Keratinocyte (primary cell): ENCODE measurements around the gene GRM7. TPM values are rescaled to one million over a fixed set of nuclear protein-coding genes. Genes with fewer than 3 reads are reported as not detected.

ENCODE experiments used
- DNase-seq: peaks from one replicate; pipeline ENCODE4 v3.0.0-alpha.2; 2011; ENCODE audit warnings: low read depth, missing footprints, low spot score
- FAIRE-seq: peaks from 2 replicates; lab custom pipeline; 2011; peaks lifted over from hg19 to GRCh38; lab: Jason Lieb, UNC
- H2AFZ ChIP-seq: 2 replicates; pipeline ENCODE4 v1.6.0; 2012; ENCODE audit warnings: low read length, control low read depth, inconsistent platforms; ENCODE audit not compliant: control insufficient read depth
- H3K27ac ChIP-seq: 2 replicates; pipeline ENCODE4 v1.5.1; 2011; ENCODE audit warnings: low read length; ENCODE audit not compliant: control insufficient read depth, insufficient read depth
- H3K27me3 ChIP-seq: 3 replicates; pipeline ENCODE4 v1.6.0; 2011; ENCODE audit warnings: low read length; ENCODE audit not compliant: control insufficient read depth, insufficient read depth; ENCODE audit errors: extremely low read depth
- H3K36me3 ChIP-seq, 2 experiments: 2 replicates in 1 of 2; 3 replicates in 1 of 2; pipeline ENCODE4 v1.5.1; 2011; ENCODE audit warnings: low read length in 2 of 2, mild to moderate bottlenecking in 1 of 2; ENCODE audit not compliant: control insufficient read depth in 2 of 2, insufficient read depth in 2 of 2; ENCODE audit errors: extremely low read depth in 1 of 2
- H3K4me1 ChIP-seq: 3 replicates; pipeline ENCODE4 v1.5.1; 2011; ENCODE audit warnings: low read length; ENCODE audit not compliant: control insufficient read depth, insufficient read depth; ENCODE audit errors: extremely low read depth
- H3K4me2 ChIP-seq: 3 replicates; pipeline ENCODE4 v1.6.0; 2011; ENCODE audit warnings: low read depth, low read length; ENCODE audit not compliant: control insufficient read depth, insufficient read depth; ENCODE audit errors: extremely low read depth
- H3K4me3 ChIP-seq, 3 experiments: fragments of 200-600 bp in 1 of 3; sonication (generic) in 1 of 3; 2 replicates in 2 of 3; 3 replicates in 1 of 3; pipeline ENCODE4 v1.5.1; 2011 to 2016; ENCODE audit warnings: low read length in 3 of 3, mild to moderate bottlenecking in 3 of 3, control low read depth in 2 of 3, inconsistent platforms in 1 of 3, low read depth in 1 of 3, mixed read lengths in 1 of 3, mixed run types in 1 of 3, moderate library complexity in 1 of 3; ENCODE audit not compliant: control insufficient read depth in 2 of 3, insufficient read depth in 2 of 3; ENCODE audit errors: extremely low read depth in 1 of 3
- H3K79me2 ChIP-seq: 2 replicates; pipeline ENCODE4 v1.6.0; 2012; ENCODE audit warnings: low read length; ENCODE audit not compliant: control insufficient read depth, insufficient read depth
- H3K9ac ChIP-seq: 3 replicates; pipeline ENCODE4 v1.6.0; 2011; ENCODE audit warnings: low read length; ENCODE audit not compliant: control insufficient read depth, insufficient read depth; ENCODE audit errors: extremely low read depth
- H3K9me1 ChIP-seq: 3 replicates; pipeline ENCODE4 v1.6.0; 2011; ENCODE audit warnings: low read length; ENCODE audit not compliant: control insufficient read depth, insufficient read depth; ENCODE audit errors: extremely low read depth
- H3K9me3 ChIP-seq: 2 replicates; pipeline ENCODE4 v1.5.1; 2012; ENCODE audit warnings: low read depth, low read length; ENCODE audit not compliant: control insufficient read depth
- H4K20me1 ChIP-seq: 3 replicates; pipeline ENCODE4 v1.6.0; 2011; ENCODE audit warnings: low read length; ENCODE audit not compliant: control insufficient read depth, insufficient read depth; ENCODE audit errors: extremely low read depth
- CTCF ChIP-seq, 3 experiments: IDR thresholded peaks in 1 of 3; conservative IDR thresholded peaks in 1 of 3; optimal IDR thresholded peaks in 1 of 3; 2 replicates in 2 of 3; 3 replicates in 1 of 3; pipeline versions ENCODE3 to v1.5.1; 2011; ENCODE audit warnings: low read length in 3 of 3, mild to moderate bottlenecking in 3 of 3, moderate library complexity in 2 of 3, control low read depth in 1 of 3, inconsistent platforms in 1 of 3; ENCODE audit not compliant: insufficient read depth in 2 of 3; ENCODE audit errors: extremely low read depth in 1 of 3
- EZH2 ChIP-seq: IDR thresholded peaks from one replicate; pipeline ENCODE4 v1.6.1; 2012; ENCODE audit warnings: inconsistent platforms, mild to moderate bottlenecking, low read length, moderate library complexity
- dilution Hi-C: fragments of 300-500 bp; cut with MboI; formaldehyde crosslinking; loops from one replicate; pipeline ENCODE4 v1.7.0; 2020; ENCODE audit warnings: low sequenced_read_pairs; ENCODE audit not compliant: extremely low pct_ligation_motif_present
- polyA plus RNA-seq, 5 experiments: library from polyadenylated mRNA; depleted of rRNA in 3 of 5; stranded (reverse) in 3 of 5; stranded (forward) in 1 of 5; unstranded in 1 of 5; fragments of >200 nt; gene quantifications; 1 replicate in 1 of 5; 2 replicates in 3 of 5; 3 replicates in 1 of 5; pipeline versions ENCODE4 v1.2.1 to v1.2.3, GENCODE V29; 2011 to 2012; ENCODE audit warnings: missing spikeins in 2 of 5, low read depth in 1 of 5, low replicate concordance in 1 of 5

The GRM7 gene
- polyA plus RNA-seq, 1 donor (not counting 4 experiments of a cell fraction or from before 2014, with no cell fraction given) = not detected

DNA sequence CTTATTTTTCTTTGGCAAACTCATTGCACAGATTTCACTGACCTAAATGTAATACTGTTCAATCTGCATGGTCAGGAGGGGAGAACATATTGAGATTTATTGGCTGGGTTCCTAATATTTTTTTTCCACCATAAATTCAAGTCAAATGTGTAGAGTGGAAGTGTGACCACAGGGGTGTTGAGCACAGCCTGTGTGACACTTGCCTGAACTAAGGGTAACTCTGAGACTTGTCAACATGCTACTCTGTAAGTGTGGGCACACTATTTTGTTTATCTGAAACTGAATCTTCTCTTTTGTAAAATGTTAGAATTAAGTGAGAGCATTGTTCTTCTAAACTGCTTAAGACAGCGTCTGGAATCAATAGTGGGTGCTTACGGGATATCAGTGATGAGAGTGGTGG lies 516.2 kb downstream of the GRM7 start:
- Histone ChIP-seq H3K4me3 (no peak overlapping the region), H3K9ac (no peak overlapping the region), H2AFZ (no peak overlapping the region), H4K20me1 (no peaks in the 10 kb centered on the region), H3K36me3 (no peaks in the 10 kb centered on the region), H3K9me3 (no peaks in the 10 kb centered on the region), H3K4me2 (no peak overlapping the region), H3K9me1 (no peaks in the 10 kb centered on the region), H3K27ac (no peak overlapping the region), H3K27me3 (no peaks in the 10 kb centered on the region), H3K79me2 (no peaks in the 10 kb centered on the region), H3K4me1 (no peaks in the 10 kb centered on the region)
- FAIRE-seq (no peak), DNase-seq (no peak)
- dilution Hi-C loops = no loop called here
- TF ChIP-seq EZH2 (no peak), CTCF (optimal IDR thresholded peaks at IDR 0.05 in 1 of 3, IDR thresholded peaks at IDR 0.05 in 1 of 3, conservative IDR thresholded peaks at IDR 0.05 in 1 of 3; ENCODE audit: extremely low read depth in 1 of 3, insufficient read depth in 2 of 3, low read length in 3 of 3) (no peak)

- no peak for DNase-seq
- dilution Hi-C loops = no loop called here
- Histone ChIP-seq H3K9ac (no peak overlapping the region), H3K27me3 (no peaks in the 10 kb centered on the region), H3K79me2 (no peaks in the 10 kb centered on the region), H3K4me1 (no peaks in the 10 kb centered on the region), H3K27ac (no peak overlapping the region), H2AFZ (no peak overlapping the region), H3K4me2 (no peak overlapping the region), H3K9me1 (no peaks in the 10 kb centered on the region), H3K4me3 (no peak overlapping the region), H3K36me3 (no peaks in the 10 kb centered on the region), H3K9me3 (no peaks in the 10 kb centered on the region), H4K20me1 (no peaks in the 10 kb centered on the region)
- no peak for FAIRE-seq
- TF ChIP-seq EZH2 (no peak), CTCF (optimal IDR thresholded peaks at IDR 0.05 in 1 of 3, IDR thresholded peaks at IDR 0.05 in 1 of 3, conservative IDR thresholded peaks at IDR 0.05 in 1 of 3; ENCODE audit: extremely low read depth in 1 of 3, insufficient read depth in 2 of 3, low read length in 3 of 3) (no peak)
Observed at GRCh38 chr3:7381741-7382140, 520.8 kb downstream of the GRM7 start.
